GM12878 (cell line): ENCODE data around the gene FBXL3.

Experiments
- CTCF ChIP-seq, 3 experiments: IDR thresholded peaks in 2 of 3; conservative IDR thresholded peaks in 1 of 3; 2 replicates each; pipeline ENCODE4 v1.5.1; 2011; ENCODE audit warnings: low read depth in 3 of 3, low read length in 3 of 3, mild to moderate bottlenecking in 3 of 3, control low read depth in 2 of 3, moderate library complexity in 2 of 3, inconsistent platforms in 1 of 3, mixed read lengths in 1 of 3; ENCODE audit not compliant: control insufficient read depth in 2 of 3, insufficient read depth in 1 of 3; ENCODE audit errors: extremely low read depth in 1 of 3
- HDGF ChIP-seq: fragments of 450-650 bp; IDR thresholded peaks from 2 replicates; pipeline ENCODE4 v1.6.1; 2016; ENCODE audit warnings: antibody characterized with exemption
- REST ChIP-seq: IDR thresholded peaks from 2 replicates; pipeline ENCODE4 v1.6.1; 2012; ENCODE audit warnings: mild to moderate bottlenecking, low read depth, low read length
- SKIL ChIP-seq: fragments of 450-650 bp; IDR thresholded peaks from 2 replicates; pipeline ENCODE4 v1.6.1; 2017; ENCODE audit warnings: mild to moderate bottlenecking, low read depth, inconsistent platforms; ENCODE audit not compliant: poor library complexity, severe bottlenecking
- SMC3 ChIP-seq: IDR thresholded peaks from 2 replicates; pipeline ENCODE4 v1.6.1; 2011; ENCODE audit warnings: low read length, improper control_type of control experiment, borderline replicate concordance

- no peak for TF ChIP-seq REST
- no peak for TF ChIP-seq HDGF
- TF ChIP-seq SKIL, result no peak
- TF ChIP-seq CTCF (IDR thresholded peaks at IDR 0.05 in 2 of 3, conservative IDR thresholded peaks at IDR 0.05 in 1 of 3; ENCODE audit: control insufficient read depth in 2 of 3, extremely low read depth in 1 of 3, insufficient read depth in 1 of 3, low read depth in 3 of 3, low read length in 3 of 3), result no peak
- TF ChIP-seq SMC3, result no peak
Measured at GRCh38 chr13:77022341-77022740, 4.6 kb downstream of the FBXL3 start.
